ENCODE data around the gene GTF3C5. TPM values are rescaled to one million over a fixed set of nuclear protein-coding genes. Genes with fewer than 3 reads are reported as not detected.

Gene GTF3C5
- polyA plus RNA-seq, 1 of the 3 experiments (the other 2 are of a cell fraction), result 57.3 TPM

GRCh38 chr9:133099726-133100505 lies 69.1 kb downstream of the GTF3C5 start:
- peaks cover 3% of the 10 kb centered on the region for H3F3A ChIP-seq (replicated peaks; ENCODE audit: insufficient read depth)
- no peaks in the 10 kb centered on the region for H3K9me2 ChIP-seq
- WGBS (ENCODE audit: low lambda C conversion rate), result over 99% methylated on average over 9 of the region's 12 CpGs
- DNase-seq, result no peak
- POLR2A ChIA-PET, result interaction anchor here (0.6 kb wide), 1 partner anchor 69 kb away, joined by 4 read pairs; the partner anchor contains the start of gene GTF3C5
- H3K4me2 ChIP-seq, result no peak overlapping the region
- no peaks in the 10 kb centered on the region for H3K79me2 ChIP-seq (ENCODE audit: insufficient read depth)
- H3K27me3 ChIP-seq (ENCODE audit: insufficient read depth), result no peaks in the 10 kb centered on the region
- peaks cover 0 to 2% of the 10 kb centered on the region in 2 experiments; a peak in 1 of 4 replicates for H3K4me1 ChIP-seq (ENCODE audit: control insufficient read depth in 1 of 2, insufficient read depth in 2 of 2, low read depth in 1 of 2, low read length in 1 of 2)
- no peak overlapping the region for H3K27ac ChIP-seq (ENCODE audit: low read depth in 2 of 2, low read length in 1 of 2)
- peaks cover 9% of the 10 kb centered on the region; the same call in 1 of the 2 replicates for H3K9me3 ChIP-seq
- no peak overlapping the region; a peak in 1 of 4 replicates for H3K4me3 ChIP-seq (ENCODE audit: low read depth in 2 of 2, low read length in 1 of 2)
- H4K20me1 ChIP-seq (ENCODE audit: insufficient read depth), result no peaks in the 10 kb centered on the region
- no peak overlapping the region for H2AFZ ChIP-seq (ENCODE audit: low read depth)
- CTCF ChIA-PET, result interaction anchor here (1.3 to 30.3 kb wide), 5 partner anchors 16 to 74 kb away, joined by 3 to 810 read pairs (median 5); no protein-coding TSS in a partner anchor
- H3K36me3 ChIP-seq (replicated peaks in 1 of 2; ENCODE audit: control insufficient read depth in 1 of 2, insufficient read depth in 2 of 2, low read length in 1 of 2), result peaks cover 42 to 68% of the 10 kb centered on the region in 2 experiments
- no peak overlapping the region for H3K9ac ChIP-seq
- TF ChIP-seq ZBTB33 (IDR thresholded peaks at IDR 0.05; ENCODE audit: borderline replicate concordance, low read depth), result no peak
- no peak for TF ChIP-seq EZH2phosphoT487 (IDR thresholded peaks at IDR 0.05; ENCODE audit: borderline replicate concordance, low read depth)

GRCh38 chr9:133100506-133101355 lies 69.9 kb downstream of the GTF3C5 start:
- 88% methylated on average over 8 of the region's 13 CpGs for WGBS (ENCODE audit: low lambda C conversion rate)
- POLR2A ChIA-PET, result no interaction called here
- TF ChIP-seq TAF1 (IDR thresholded peaks at IDR 0.05; ENCODE audit: borderline replicate concordance, low read depth, low read length) (no peak), RCOR1 (IDR thresholded peaks at IDR 0.05; ENCODE audit: low read length) (no peak), GATA2 (CRISPR knock-in tag; IDR thresholded peaks at IDR 0.05) (no peak), FOXM1 (IDR thresholded peaks at IDR 0.05; ENCODE audit: low read depth) (no peak), MXI1 (IDR thresholded peaks at IDR 0.05; ENCODE audit: low read depth, low read length) (no peak), RAD21 (IDR thresholded peaks at IDR 0.05; ENCODE audit: low read length) (no peak), ELF1 (IDR thresholded peaks at IDR 0.05) (no peak), RXRA (IDR thresholded peaks at IDR 0.05; ENCODE audit: borderline replicate concordance, low read depth) (no peak), PBX3 (IDR thresholded peaks at IDR 0.05) (no peak), TEAD4 (IDR thresholded peaks at IDR 0.05; ENCODE audit: borderline replicate concordance, insufficient read depth) (no peak), FOSL2 (IDR thresholded peaks at IDR 0.05; ENCODE audit: borderline replicate concordance, low read depth) (no peak), MAX (IDR thresholded peaks at IDR 0.05; ENCODE audit: low read depth) (no peak), JUND (IDR thresholded peaks at IDR 0.05) (no peak), POLR2AphosphoS5 (IDR thresholded peaks at IDR 0.05; ENCODE audit: low read depth, low read length) (no peak), FOXJ3 (CRISPR knock-in tag; IDR thresholded peaks at IDR 0.05) (no peak), USF1 (IDR thresholded peaks at IDR 0.05; ENCODE audit: borderline replicate concordance, low read depth) (no peak), EP300 (IDR thresholded peaks at IDR 0.05; ENCODE audit: borderline replicate concordance in 1 of 2, low read depth in 1 of 2, low read length in 1 of 2) (no peak), SMC3 (IDR thresholded peaks at IDR 0.05; ENCODE audit: low read depth, low read length) (no peak), RFX5 (IDR thresholded peaks at IDR 0.05; ENCODE audit: low read length) (no peak)

More at GRCh38 chr9:133100506-133101355, 69.9 kb downstream of the GTF3C5 start:
- Histone ChIP-seq H3K27ac (ENCODE audit: low read depth in 2 of 2, low read length in 1 of 2) (no peak overlapping the region), H3K4me2 (no peak overlapping the region), H3K4me3 (ENCODE audit: low read depth in 2 of 2, low read length in 1 of 2) (no peak overlapping the region), H4K20me1 (ENCODE audit: insufficient read depth) (no peaks in the 10 kb centered on the region), H3K36me3 (replicated peaks in 1 of 2; ENCODE audit: control insufficient read depth in 1 of 2, insufficient read depth in 2 of 2, low read length in 1 of 2) (peaks cover 42 to 75% of the 10 kb centered on the region in 2 experiments), H3K9me3 (peaks cover 2% of the 10 kb centered on the region; the same call in 1 of the 2 replicates), H3K9ac (no peak overlapping the region), H3K4me1 (ENCODE audit: control insufficient read depth in 1 of 2, insufficient read depth in 2 of 2, low read depth in 1 of 2, low read length in 1 of 2) (peaks cover 0 to 2% of the 10 kb centered on the region in 2 experiments; a peak in 1 of 4 replicates), H2AFZ (ENCODE audit: low read depth) (no peak overlapping the region), H3F3A (replicated peaks; ENCODE audit: insufficient read depth) (no peaks in the 10 kb centered on the region), H3K79me2 (ENCODE audit: insufficient read depth) (no peaks in the 10 kb centered on the region), H3K9me2 (no peaks in the 10 kb centered on the region), H3K27me3 (ENCODE audit: insufficient read depth) (no peaks in the 10 kb centered on the region)
- CTCF ChIA-PET, result interaction anchor here (0.8 to 30.3 kb wide), 6 partner anchors 10 to 77 kb away, joined by 3 to 810 read pairs (median 11); no protein-coding TSS in a partner anchor
- DNase-seq, result no peak

All from SK-N-SH (cell line).